Inflammatory macrophage treated with lipopolysaccharide for 1 hour (primary cell): ENCODE results near the gene GHR.
A peak's percentile ranks its signal among the peaks of the same experiment; 100 is the strongest.
"Not testable (repeated sequence)": the region's sequence is repeated elsewhere in the genome, so short reads cannot be mapped to it uniquely, and the experiment has no call there.

ENCODE experiments used
- DNase-seq, 2 donors: peaks; one replicate each; pipeline ENCODE4 v3.0.0-alpha.2; 2020 to 2022

GHR gene

GRCh38 chr5:42572313-42572712 is 149.1 kb downstream of the GHR start:
- no peak for DNase-seq

- DNase-seq: no peak
Observed at GRCh38 chr5:42573386-42573785, 150.1 kb downstream of the GHR start.

- not testable (repeated sequence) for DNase-seq
Observed at GRCh38 chr5:42575914-42576313, 152.7 kb downstream of the GHR start.

GRCh38 chr5:42578901-42579300 is 155.7 kb downstream of the GHR start:
- not testable (repeated sequence) for DNase-seq

- DNase-seq: peak in 1 of 2 donors; percentile 6
Observed at GRCh38 chr5:42579320-42579719, 156.1 kb downstream of the GHR start.

- DNase-seq: no peak
Observed at GRCh38 chr5:42581845-42582244, 158.6 kb downstream of the GHR start.

GRCh38 chr5:42582723-42583122 is 159.5 kb downstream of the GHR start:
- no peak for DNase-seq

- DNase-seq: peak; percentile 26 to 66
Observed at GRCh38 chr5:42583322-42583721, 160.1 kb downstream of the GHR start.

GRCh38 chr5:42586625-42587024 is 163.4 kb downstream of the GHR start:
- no peak for DNase-seq

- DNase-seq: no peak
Observed at GRCh38 chr5:42587096-42587723, 164.0 kb downstream of the GHR start.

GRCh38 chr5:42590566-42590965 is 167.3 kb downstream of the GHR start:
- no peak for DNase-seq

GRCh38 chr5:42591015-42591414 is 167.8 kb downstream of the GHR start:
- DNase-seq: peak; percentile 16

- no peak for DNase-seq
Observed at GRCh38 chr5:42592401-42593140, 169.3 kb downstream of the GHR start.

GRCh38 chr5:42593591-42593990 is 170.4 kb downstream of the GHR start:
- peak; percentile 55 to 70 for DNase-seq

- no peak for DNase-seq
Observed at GRCh38 chr5:42595597-42595996, 172.4 kb downstream of the GHR start.

GRCh38 chr5:42596817-42597216 is 173.6 kb downstream of the GHR start:
- DNase-seq: no peak

- DNase-seq: no peak
Observed at GRCh38 chr5:42597318-42597937, 174.2 kb downstream of the GHR start.

- no peak for DNase-seq
Observed at GRCh38 chr5:42598311-42598710, 175.1 kb downstream of the GHR start.

- DNase-seq: no peak
Observed at GRCh38 chr5:42599106-42599505, 175.9 kb downstream of the GHR start.

- DNase-seq: no peak
Observed at GRCh38 chr5:42600441-42600840, 177.2 kb downstream of the GHR start.

- DNase-seq: no peak
Observed at GRCh38 chr5:42604171-42604711, 181.0 kb downstream of the GHR start.

- no peak for DNase-seq
Observed at GRCh38 chr5:42605490-42605889, 182.3 kb downstream of the GHR start.

- no peak for DNase-seq
Observed at GRCh38 chr5:42606464-42606869, 183.2 kb downstream of the GHR start.

GRCh38 chr5:42611437-42611836 is 188.2 kb downstream of the GHR start:
- no peak for DNase-seq
